GM18909 (cell line): Measurements from ENCODE around the gene MPO.

Experiments used
- ATAC-seq: cut with Tn5 transposase; IDR thresholded peaks from one replicate; pipeline ENCODE4 v1.9.1; 2021; ENCODE audit warnings: mild to moderate bottlenecking; ENCODE audit not compliant: unreplicated experiment, poor library complexity

The MPO gene

GRCh38 chr17:58238147-58238634 lies 42.5 kb downstream of the MPO start, which contains the start of gene LPO:
LPO (plus strand) TSS chr17:58238584; CDS start chr17:58242980, 4,396 bp downstream.
- ATAC-seq, result no peak

DNA sequence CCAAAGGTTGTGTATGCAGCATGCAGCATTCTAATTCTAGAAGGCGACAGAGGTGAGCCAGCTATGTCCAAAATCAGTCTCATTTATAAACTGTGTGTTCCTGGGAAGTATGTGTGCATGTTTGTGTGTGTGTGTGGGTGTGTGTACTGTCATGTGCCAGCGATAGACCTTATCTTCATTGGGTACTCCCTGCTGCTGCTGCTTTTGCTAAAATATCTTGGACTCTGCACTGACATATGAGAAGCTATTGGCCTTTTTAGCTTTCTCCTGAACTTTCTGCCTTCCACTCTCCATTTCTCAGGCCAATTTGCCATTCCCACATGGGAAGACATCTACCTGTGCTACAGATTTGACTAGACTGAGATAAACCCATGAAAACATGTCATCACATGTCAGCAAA lies 44.3 kb downstream of the MPO start:
- no peak for ATAC-seq

GRCh38 chr17:58235821-58236220 lies 44.9 kb downstream of the MPO start:
- ATAC-seq, result no peak

- no peak for ATAC-seq
Measured at GRCh38 chr17:58234512-58234911, 46.2 kb downstream of the MPO start.

- peak; percentile 63 for ATAC-seq
Measured at GRCh38 chr17:58233543-58233942, 47.2 kb downstream of the MPO start.

GRCh38 chr17:58232707-58233156 lies 48.0 kb downstream of the MPO start:
- peak; percentile 80 for ATAC-seq

- ATAC-seq, result no peak
Measured at GRCh38 chr17:58231641-58232040, 49.1 kb downstream of the MPO start.

GRCh38 chr17:58229881-58230280 lies 50.9 kb downstream of the MPO start:
- ATAC-seq, result no peak

DNA sequence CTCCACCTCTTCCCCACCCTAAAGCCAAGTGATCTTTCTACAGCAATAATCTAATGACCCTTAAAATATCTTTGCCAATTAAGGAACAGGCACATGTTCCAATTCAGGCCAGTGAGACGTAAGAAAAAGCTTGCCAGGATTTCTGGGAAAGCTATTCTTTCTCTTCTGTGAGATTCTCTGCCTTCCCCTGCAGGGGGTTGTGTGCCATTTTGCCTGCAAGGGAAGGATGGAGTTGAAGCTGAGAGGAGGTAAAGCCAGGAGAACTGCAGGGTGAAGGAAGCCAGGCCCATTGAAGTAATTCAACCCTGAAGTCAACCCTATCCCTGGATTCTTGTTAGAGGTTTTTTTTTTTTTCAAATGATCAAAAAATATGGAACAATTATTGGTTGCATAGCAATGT lies 51.4 kb downstream of the MPO start:
- ATAC-seq, result no peak

GRCh38 chr17:58228679-58229078 lies 52.1 kb downstream of the MPO start:
- no peak for ATAC-seq

GRCh38 chr17:58227733-58228132 lies 53.0 kb downstream of the MPO start:
- no peak for ATAC-seq

DNA sequence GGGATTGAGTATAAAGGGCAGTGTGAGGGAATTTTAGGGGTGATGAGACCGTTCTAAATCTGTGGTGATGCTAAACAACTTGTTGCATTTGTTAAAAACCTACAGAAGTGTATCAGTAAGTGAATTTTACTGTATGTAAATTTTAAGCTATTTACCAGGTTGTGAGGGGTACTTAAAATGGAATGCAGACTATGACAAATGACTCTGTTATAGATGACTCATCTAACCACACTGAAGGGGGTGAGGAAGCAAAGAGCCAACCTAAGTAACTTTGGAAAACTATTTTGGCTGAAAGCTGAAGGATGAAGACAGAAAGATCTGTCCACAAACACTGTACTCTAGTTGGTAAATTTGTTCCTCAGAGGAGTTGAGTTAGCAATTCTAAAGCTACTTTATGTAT lies 56.4 kb downstream of the MPO start:
- no peak for ATAC-seq
